Measurements from ENCODE around the gene SLC18A3.
A peak's percentile ranks its signal among the peaks of the same experiment; 100 is the strongest.

The SLC18A3 gene

GRCh38 chr10:49649936-49650723 is 40.0 kb downstream of the SLC18A3 start:
- Histone ChIP-seq H3K4me3 (replicated peaks; ENCODE audit: insufficient read depth, low read length) (no peak overlapping the region), H3K27me3 (ENCODE audit: insufficient read depth, poor library complexity, severe bottlenecking) (no peaks in the 10 kb centered on the region), H3K27ac (replicated peaks) (peak overlapping the region; percentile 67)
- no peak for TF ChIP-seq CTCF (IDR thresholded peaks at IDR 0.05; ENCODE audit: insufficient read depth, low read length)
- no peak for TF ChIP-seq SPI1 (IDR thresholded peaks at IDR 0.05; ENCODE audit: borderline replicate concordance, low read depth)
- no peak for TF ChIP-seq GABPA (IDR thresholded peaks at IDR 0.05; ENCODE audit: low read depth)
- TF ChIP-seq, protein P1, sequence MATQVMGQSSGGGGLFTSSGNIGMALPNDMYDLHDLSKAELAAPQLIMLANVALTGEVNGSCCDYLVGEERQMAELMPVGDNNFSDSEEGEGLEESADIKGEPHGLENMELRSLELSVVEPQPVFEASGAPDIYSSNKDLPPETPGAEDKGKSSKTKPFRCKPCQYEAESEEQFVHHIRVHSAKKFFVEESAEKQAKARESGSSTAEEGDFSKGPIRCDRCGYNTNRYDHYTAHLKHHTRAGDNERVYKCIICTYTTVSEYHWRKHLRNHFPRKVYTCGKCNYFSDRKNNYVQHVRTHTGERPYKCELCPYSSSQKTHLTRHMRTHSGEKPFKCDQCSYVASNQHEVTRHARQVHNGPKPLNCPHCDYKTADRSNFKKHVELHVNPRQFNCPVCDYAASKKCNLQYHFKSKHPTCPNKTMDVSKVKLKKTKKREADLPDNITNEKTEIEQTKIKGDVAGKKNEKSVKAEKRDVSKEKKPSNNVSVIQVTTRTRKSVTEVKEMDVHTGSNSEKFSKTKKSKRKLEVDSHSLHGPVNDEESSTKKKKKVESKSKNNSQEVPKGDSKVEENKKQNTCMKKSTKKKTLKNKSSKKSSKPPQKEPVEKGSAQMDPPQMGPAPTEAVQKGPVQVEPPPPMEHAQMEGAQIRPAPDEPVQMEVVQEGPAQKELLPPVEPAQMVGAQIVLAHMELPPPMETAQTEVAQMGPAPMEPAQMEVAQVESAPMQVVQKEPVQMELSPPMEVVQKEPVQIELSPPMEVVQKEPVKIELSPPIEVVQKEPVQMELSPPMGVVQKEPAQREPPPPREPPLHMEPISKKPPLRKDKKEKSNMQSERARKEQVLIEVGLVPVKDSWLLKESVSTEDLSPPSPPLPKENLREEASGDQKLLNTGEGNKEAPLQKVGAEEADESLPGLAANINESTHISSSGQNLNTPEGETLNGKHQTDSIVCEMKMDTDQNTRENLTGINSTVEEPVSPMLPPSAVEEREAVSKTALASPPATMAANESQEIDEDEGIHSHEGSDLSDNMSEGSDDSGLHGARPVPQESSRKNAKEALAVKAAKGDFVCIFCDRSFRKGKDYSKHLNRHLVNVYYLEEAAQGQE (IDR thresholded peaks at IDR 0.05; ENCODE audit: insufficient replicate concordance, low read depth) = no peak
- TF ChIP-seq POLR2AphosphoS5 (IDR thresholded peaks at IDR 0.05; ENCODE audit: low read depth) = no peak
- peak; percentile 14 to 24 for DNase-seq (ENCODE audit: low read depth in 1 of 2, low spot score in 1 of 2)

DNA sequence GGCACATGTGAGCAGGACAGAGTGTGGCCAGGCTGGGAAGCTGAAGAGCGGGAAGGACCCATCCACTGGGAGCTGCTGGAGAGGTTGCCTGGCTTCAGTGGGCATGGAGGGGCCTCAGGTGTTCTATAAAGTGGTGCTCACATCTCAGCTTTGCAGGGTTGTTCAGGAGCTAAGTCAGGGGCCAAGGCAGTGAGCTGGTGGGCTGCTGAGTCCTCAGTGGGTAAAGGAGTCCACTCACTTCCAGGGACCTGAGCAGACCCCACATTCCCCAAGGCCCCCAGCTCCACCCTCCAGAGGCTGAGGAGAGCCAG is 40.6 kb downstream of the SLC18A3 start:
- DNase-seq (ENCODE audit: low read depth in 1 of 2, low spot score in 1 of 2) = no peak
- H3K27ac ChIP-seq (replicated peaks) = no peak overlapping the region
- TF ChIP-seq, protein P1 (IDR thresholded peaks at IDR 0.05; ENCODE audit: insufficient replicate concordance, low read depth) = no peak
- TF ChIP-seq SPI1 (IDR thresholded peaks at IDR 0.05; ENCODE audit: borderline replicate concordance, low read depth) = no peak
- TF ChIP-seq CTCF (IDR thresholded peaks at IDR 0.05; ENCODE audit: insufficient read depth, low read length) = no peak
- TF ChIP-seq GABPA (IDR thresholded peaks at IDR 0.05; ENCODE audit: low read depth) = no peak
- no peak for TF ChIP-seq POLR2AphosphoS5 (IDR thresholded peaks at IDR 0.05; ENCODE audit: low read depth)
- no peaks in the 10 kb centered on the region for H3K27me3 ChIP-seq (ENCODE audit: insufficient read depth, poor library complexity, severe bottlenecking)
- no peak overlapping the region for H3K4me3 ChIP-seq (replicated peaks; ENCODE audit: insufficient read depth, low read length)

- Histone ChIP-seq H3K4me3 (replicated peaks; ENCODE audit: insufficient read depth, low read length) (no peak overlapping the region), H3K27ac (replicated peaks) (no peak overlapping the region), H3K27me3 (ENCODE audit: insufficient read depth, poor library complexity, severe bottlenecking) (no peaks in the 10 kb centered on the region)
- no peak for DNase-seq (ENCODE audit: low read depth in 1 of 2, low spot score in 1 of 2)
- TF ChIP-seq POLR2AphosphoS5 (IDR thresholded peaks at IDR 0.05; ENCODE audit: low read depth) (no peak), SPI1 (IDR thresholded peaks at IDR 0.05; ENCODE audit: borderline replicate concordance, low read depth) (no peak), CTCF (IDR thresholded peaks at IDR 0.05; ENCODE audit: insufficient read depth, low read length) (no peak), GABPA (IDR thresholded peaks at IDR 0.05; ENCODE audit: low read depth) (no peak)
- TF ChIP-seq, protein P1 (IDR thresholded peaks at IDR 0.05; ENCODE audit: insufficient replicate concordance, low read depth) = no peak
Observed at GRCh38 chr10:49651039-49651835, 41.1 kb downstream of the SLC18A3 start.

Measured in HL-60 (cell line).